HG03442 (cell line): ENCODE results near the gene NTS.
A peak's percentile ranks its signal among the peaks of the same experiment; 100 is the strongest.

Source experiments
- ATAC-seq: cut with Tn5 transposase; IDR thresholded peaks from one replicate; pipeline ENCODE4 v1.9.1; 2021; ENCODE audit warnings: mild to moderate bottlenecking, moderate library complexity; ENCODE audit not compliant: unreplicated experiment

Gene NTS

DNA sequence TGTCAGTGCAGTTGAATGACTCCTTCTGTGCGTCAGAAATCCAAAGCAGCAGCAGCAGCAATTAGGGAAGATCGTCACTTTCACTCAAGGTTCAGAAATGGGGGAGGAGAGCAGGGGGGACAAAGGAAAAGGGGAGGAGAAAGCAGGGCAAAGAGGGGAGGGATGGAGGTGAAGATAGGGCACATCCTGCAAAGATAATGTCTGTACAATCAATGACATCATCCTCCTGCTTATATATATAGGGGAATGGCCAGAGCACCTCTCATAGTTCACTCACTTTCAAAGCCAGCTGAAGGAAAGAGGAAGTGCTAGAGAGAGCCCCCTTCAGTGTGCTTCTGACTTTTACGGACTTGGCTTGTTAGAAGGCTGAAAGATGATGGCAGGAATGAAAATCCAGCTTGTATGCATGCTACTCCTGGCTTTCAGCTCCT, at the start of gene NTS:
Gene NTS (plus strand): TSS at position 265 of the 431 bp plus-strand sequence. CDS start 109 bp downstream, at position 374.
- peak; percentile 82 for ATAC-seq

GRCh38 chr12:85825746-85826145, 48.3 kb upstream of the NTS start:
- no peak for ATAC-seq

DNA sequence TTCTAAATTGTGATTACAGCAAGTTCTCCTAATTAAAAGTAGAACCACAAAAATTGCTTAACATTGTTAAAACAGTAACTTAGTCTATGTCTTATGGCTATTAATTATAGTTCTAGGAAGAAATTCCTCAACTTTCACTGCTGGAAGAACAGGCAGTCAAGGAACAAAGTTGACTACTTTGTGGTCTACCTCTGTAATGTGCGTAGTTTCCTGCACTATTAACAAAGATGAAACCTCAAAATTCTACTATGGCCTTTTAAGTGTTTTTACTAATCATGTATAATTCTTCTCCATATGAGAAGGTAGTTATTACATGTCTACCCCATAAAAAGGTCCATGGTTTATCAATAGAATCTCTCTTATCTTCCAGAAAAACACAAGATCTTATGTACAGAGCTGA, 45.5 kb upstream of the NTS start:
- ATAC-seq: no peak

DNA sequence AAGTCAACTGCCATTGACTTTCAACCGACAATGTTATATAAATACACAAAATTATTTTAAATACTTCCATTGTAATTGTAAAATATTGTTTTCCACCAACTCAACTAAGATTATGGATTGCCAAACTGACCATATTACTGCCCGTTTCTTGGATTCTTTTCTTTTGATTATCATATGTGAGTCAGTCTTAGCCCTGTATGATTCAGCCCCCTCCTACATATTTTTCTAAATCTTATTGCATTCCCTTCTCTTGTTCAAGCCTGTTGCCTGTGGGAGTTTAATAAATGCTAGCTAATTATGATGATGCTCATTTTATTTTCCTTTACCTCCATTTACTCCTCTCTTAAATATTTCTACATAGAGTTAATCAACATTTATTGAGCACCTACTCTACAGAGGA, 44.7 kb upstream of the NTS start:
- ATAC-seq: no peak

- no peak for ATAC-seq
Measured at GRCh38 chr12:85831327-85831990, 42.6 kb upstream of the NTS start.

GRCh38 chr12:85833579-85833978, 40.5 kb upstream of the NTS start:
- no peak for ATAC-seq

DNA sequence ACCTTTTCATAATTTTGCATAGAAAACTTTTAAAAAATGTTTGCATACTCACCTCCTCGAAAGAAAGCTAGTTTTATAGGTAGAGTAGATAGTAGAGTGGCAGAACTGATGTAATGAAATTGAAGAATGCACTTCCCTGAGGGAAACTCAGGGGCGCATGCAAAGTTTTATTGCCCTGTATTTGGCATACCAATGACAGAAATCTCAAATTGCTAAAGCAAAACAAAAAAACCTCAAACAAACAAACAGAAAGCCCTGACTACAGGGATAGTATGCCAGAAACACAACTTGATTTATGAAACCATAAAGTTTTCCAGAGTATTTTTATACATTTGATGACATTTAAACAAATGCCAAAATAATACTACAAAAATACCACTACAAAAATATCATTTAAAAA, 39.7 kb upstream of the NTS start:
- no peak for ATAC-seq

DNA sequence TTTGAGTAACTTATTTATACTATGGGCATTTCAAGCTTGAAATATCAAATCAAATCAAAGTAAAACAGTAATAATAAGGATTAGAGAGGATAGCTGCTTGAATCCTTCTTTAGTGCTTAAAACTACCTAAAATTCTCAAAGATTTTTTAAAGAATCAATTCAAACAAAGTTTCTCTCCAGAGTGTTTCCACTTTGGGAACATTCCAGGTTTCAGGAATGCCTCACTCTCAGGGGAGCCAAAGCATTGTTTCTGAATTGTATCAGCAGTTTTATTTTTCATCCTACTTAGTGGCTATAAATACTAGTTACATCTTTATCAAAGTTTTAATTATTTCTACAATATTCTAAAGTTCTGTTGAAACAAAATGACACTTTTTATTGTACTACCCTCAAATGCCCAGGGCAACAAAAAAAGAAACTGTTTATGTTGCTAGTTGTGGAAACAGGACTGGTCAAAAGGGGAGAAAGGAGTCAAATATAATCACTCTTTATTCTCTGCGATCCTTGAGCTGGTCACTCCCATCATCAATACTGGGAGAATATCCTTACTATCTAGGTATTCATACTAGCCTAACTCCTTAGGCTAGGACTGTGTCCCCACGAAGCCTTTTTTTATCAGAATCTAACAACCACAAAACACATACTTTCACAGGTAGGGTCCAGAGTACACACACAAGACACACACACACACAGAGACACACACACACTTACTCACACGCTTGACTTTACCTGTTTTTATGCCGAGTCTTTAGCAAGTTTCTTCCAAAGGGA, 38.5 kb upstream of the NTS start:
- no peak for ATAC-seq

- peak; percentile 54 for ATAC-seq
Measured at GRCh38 chr12:85836197-85837090, 37.7 kb upstream of the NTS start, which contains the start of gene RASSF9. RASSF9 (minus strand) TSS chr12:85836409; CDS start chr12:85836201, 208 bp downstream.

GRCh38 chr12:85843606-85844310, 30.3 kb upstream of the NTS start:
- ATAC-seq: no peak

DNA sequence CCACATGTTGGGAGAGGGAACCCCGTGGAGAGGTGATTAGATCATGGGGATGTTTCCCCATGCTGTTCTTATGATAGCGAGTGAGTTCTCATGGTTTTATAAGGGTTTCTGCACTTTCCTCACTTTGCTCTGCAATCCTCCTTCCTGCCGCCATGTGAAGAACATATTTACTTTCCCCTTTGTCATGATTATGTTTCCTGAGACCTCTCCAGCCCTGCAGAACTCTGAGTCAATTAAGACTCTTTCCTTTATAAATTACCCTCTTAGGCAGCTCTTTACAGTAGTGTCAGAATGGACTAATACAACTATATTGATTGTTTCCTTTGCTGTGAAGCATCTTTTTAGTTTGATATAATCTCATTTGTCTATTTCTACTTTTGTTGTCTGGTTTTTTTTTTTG, 24.8 kb upstream of the NTS start:
- no peak for ATAC-seq

DNA sequence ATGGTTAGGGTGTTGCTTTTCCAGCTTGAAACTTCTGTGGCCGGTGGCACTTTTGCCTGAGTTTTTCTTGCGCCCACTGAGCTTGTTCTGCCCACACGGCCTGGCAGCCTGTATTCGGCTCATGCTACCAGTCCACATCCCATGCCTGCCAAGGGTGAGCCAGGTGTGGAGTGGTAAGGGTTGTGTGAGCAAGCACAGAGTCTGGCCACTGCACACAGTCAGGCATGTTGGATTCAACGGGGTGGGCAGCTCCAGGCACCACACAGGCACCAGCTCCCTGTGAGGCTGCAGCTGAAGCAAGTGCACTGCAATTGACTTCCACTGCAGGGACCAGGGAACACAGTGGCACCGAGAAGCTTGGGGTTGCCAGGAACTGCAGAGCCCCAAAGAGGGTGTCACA, 18.8 kb upstream of the NTS start:
- no peak for ATAC-seq

DNA sequence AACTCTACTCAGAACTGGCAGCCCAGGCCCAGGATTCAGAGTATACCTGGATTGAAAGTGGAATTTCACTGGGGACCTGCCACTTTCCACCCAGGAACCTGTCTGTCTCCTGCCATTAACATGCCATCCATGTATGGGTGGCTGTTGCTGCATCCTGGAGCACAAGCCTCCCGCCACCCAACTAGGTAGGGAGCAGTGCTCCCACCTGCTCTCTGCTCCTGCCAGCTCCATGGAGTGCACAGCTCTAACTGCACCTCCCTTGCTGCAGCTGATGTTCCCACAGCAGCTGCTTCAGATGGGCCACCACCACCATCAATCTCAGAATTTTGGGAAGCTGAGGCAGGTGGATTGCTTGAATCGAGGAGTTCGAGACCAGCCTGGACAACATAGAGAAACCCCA, 17.1 kb upstream of the NTS start:
- no peak for ATAC-seq

- ATAC-seq: no peak
Measured at GRCh38 chr12:85865890-85866289, 8.2 kb upstream of the NTS start.

- peak; percentile 96 for ATAC-seq
Measured at GRCh38 chr12:85866986-85867776, 6.9 kb upstream of the NTS start.

- peak; percentile 78 for ATAC-seq
Measured at GRCh38 chr12:85872497-85873091, 1.5 kb upstream of the NTS start.

GRCh38 chr12:85877459-85877858, 3.4 kb downstream of the NTS start:
- ATAC-seq: no peak

DNA sequence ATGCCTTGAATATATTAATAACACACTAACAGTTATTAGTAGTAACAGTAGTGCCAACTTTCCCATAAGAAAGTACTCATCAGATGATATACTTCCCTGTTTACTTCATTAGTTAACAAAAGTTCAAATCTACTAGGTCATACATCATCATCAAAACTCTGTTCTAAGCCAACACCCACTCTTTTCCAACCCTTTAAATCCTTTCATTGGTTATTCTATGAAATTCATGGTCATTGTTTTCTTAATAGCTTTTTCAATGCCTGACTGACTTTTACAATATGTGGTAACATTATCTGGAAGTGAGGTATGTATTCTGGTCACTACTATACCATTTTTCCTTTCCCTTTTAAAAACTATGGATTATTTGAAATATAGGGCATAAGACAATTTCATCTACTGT, 9.7 kb downstream of the NTS start:
- no peak for ATAC-seq

GRCh38 chr12:85894653-85895052, 20.6 kb downstream of the NTS start:
- ATAC-seq: no peak
